ENCODE data around the gene BSG.
"Not testable (repeated sequence)": the region's sequence is repeated elsewhere in the genome, so short reads cannot be mapped to it uniquely, and the experiment has no call there.

DNA sequence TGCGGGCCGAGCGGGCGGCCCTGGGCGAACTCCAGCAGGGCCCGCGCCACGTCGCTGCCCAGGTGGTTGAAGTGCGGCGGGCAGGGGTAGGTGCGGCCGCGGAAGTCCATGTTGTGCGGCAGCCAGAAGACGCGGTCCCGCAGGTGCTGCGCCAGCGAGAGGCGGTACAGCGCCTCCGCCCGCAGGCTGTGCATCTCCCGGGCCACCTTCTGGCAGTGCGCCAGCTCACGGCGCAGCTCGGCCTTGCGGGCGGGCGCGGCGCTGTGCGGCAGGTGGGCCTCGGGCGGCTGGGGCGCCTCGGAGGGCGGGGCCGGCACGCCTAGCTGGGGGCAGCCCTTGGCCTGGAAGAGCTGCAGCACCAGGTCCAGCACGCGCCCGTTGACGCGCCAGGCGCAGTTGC lies 48.8 kb downstream of the BSG start:
- not testable (repeated sequence) for TF ChIP-seq EZH2 (IDR thresholded peaks at IDR 0.05; ENCODE audit: low read depth)
- TF ChIP-seq, protein P1, sequence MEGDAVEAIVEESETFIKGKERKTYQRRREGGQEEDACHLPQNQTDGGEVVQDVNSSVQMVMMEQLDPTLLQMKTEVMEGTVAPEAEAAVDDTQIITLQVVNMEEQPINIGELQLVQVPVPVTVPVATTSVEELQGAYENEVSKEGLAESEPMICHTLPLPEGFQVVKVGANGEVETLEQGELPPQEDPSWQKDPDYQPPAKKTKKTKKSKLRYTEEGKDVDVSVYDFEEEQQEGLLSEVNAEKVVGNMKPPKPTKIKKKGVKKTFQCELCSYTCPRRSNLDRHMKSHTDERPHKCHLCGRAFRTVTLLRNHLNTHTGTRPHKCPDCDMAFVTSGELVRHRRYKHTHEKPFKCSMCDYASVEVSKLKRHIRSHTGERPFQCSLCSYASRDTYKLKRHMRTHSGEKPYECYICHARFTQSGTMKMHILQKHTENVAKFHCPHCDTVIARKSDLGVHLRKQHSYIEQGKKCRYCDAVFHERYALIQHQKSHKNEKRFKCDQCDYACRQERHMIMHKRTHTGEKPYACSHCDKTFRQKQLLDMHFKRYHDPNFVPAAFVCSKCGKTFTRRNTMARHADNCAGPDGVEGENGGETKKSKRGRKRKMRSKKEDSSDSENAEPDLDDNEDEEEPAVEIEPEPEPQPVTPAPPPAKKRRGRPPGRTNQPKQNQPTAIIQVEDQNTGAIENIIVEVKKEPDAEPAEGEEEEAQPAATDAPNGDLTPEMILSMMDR (conservative IDR thresholded peaks at IDR 0.05) = not testable (repeated sequence)
